ENCODE data around the gene PPP2R5C.

Gene PPP2R5C

GRCh38 chr14:101894365-101895081 is 133.0 kb downstream of the PPP2R5C start:
- DNase-seq = no peak

- no peak for DNase-seq
These were observed 133.7 kb downstream of the PPP2R5C start for GRCh38 chr14:101895256-101895655.

DNA sequence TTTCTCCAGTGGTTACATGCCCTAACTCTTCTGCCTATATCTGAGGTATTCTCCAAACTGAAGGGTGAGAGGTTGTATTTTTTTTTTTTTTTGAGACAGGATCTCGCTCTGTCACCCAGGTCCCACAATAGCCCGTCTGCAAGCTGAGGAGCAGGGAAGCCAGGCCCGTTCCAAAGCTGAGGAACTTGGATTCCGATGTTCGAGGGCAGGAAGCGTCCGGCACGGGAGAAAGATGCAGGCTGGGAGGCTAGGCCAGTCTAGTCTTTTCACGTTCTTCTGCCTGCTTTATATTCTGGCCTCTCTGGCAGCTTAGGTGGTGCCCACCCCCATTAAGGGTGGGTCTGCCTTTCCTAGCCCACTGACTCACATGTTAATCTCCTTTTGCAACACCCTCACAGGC is 135.8 kb downstream of the PPP2R5C start:
- DNase-seq = no peak

- no peak for DNase-seq
These were observed 136.9 kb downstream of the PPP2R5C start for GRCh38 chr14:101898416-101898815.

DNA sequence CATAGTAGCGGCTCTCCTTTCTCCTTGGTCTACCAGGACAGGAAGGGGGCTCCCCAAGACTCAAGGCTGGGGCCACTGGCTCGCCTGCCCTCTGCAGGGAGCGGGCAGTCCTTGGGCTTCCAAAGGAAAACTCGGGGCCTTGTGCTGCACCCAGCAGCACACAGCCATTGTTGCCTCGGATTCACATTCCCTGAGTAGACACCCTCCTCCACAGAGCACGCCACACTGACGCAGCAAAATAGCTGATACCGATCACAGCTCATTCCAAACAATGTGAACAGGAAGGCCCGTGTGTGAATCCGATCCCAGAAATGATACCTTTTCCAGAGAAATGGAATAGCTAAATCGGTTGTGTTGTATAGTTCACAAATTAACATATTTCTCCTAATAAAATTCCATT is 137.8 kb downstream of the PPP2R5C start:
- no peak for DNase-seq

- DNase-seq = no peak
These were observed 138.7 kb downstream of the PPP2R5C start for GRCh38 chr14:101900253-101900652.

DNA sequence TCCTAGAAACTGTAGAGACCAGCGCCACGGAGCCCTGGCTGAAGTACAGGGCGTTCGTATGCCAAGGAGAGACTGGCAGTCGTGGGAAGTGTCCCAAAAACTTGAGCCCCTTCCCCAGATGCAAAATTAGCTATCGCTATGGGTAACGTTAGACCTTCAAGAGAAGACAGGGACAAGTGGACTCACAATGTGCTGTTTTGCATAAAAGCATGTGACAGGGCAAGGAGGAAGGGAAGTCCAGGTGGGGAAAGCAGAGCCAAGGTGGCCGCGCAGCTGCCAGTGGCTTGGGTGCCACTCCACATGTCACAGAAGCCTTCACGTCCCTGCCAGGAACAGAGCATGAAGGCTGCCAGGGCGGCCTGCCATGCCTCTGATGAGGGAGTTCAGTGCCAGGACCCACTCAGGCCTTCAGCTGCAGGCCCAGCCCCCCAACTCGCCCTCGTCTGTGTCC is 141.6 kb downstream of the PPP2R5C start:
- DNase-seq = no peak

- no peak for DNase-seq
These were observed 144.1 kb downstream of the PPP2R5C start for GRCh38 chr14:101905614-101906013.

- DNase-seq = no peak
These were observed 145.1 kb downstream of the PPP2R5C start for GRCh38 chr14:101906645-101907044.

DNA sequence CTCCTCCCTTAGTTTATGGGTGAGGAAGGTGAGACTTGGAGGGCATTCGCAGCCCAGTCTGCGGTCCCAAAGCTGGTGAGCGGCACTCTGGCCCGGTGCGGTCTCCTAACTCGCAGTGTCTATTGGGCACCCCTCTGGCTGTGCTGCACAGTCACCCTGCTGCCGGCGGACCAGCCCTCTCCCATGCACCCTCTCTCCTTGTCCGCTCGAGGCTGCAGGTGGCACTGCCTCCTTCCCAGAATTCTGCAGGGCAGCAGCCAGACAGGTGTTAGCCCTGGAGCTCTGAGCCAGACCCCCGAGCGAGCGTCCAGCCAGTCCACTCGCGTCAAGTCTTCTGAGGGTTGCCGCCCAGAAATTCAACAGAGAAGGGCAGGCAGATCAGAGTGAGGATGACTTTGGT is 146.1 kb downstream of the PPP2R5C start:
- no peak for DNase-seq

DNA sequence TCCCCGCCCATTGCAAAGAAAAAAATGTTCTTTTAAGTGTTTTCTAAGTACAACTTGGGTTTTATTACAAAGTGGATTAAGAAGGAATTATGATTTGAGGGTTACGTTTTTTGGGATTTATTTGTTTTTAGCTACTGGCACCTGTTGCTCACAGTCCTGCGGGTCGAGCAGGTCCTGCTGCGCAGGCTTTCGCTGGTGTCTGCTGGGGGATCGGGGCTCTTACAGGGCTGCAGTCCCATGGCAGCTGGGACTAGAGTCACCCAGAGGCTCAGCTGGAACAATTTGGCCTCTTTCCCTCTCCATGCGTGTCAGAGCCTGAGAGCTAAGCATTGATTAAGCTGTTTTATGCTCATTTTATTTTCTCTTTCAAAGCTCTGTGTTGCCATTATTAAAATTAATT is 147.3 kb downstream of the PPP2R5C start:
- DNase-seq = no peak

GRCh38 chr14:101909371-101910096 is 148.0 kb downstream of the PPP2R5C start:
- no peak for DNase-seq

DNA sequence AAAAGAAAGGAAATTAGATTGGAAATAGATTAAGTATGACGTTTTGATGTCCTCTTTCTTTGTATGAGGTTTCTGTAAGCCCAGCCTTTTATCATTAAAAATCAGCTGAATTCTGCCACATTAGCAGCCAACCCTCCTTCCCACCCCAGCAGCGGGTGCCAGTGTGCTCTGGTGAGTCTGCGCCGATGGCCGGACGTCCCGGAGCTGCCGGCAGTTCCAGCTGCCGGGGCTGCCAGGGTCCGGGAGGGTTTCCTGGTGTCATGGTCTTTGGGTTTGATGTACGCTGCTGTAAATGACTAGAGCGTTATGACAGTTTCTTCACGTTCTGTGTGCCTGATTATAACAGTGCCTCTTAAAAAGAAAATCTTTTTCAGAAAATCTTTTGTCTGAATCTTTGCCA is 151.3 kb downstream of the PPP2R5C start:
- no peak for DNase-seq

DNA sequence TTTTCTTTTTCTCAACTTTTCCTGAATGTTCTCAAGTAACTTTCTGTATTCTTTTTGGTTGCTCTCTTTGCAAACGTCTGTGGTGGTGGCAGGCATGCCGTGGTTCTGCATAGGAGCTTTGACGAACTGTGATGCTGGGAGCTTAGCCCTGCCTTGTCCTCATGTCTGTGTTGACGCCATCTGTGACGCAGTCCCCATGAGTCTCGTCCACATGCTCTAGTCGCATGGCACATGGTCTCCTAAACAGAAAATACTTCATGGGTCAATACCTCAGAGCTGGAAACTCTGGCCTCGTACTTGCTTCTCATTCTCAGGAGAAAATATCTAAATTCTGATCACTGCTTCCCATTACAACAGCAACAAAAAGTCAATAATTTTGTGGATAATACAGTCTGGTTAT is 152.6 kb downstream of the PPP2R5C start:
- no peak for DNase-seq

DNA sequence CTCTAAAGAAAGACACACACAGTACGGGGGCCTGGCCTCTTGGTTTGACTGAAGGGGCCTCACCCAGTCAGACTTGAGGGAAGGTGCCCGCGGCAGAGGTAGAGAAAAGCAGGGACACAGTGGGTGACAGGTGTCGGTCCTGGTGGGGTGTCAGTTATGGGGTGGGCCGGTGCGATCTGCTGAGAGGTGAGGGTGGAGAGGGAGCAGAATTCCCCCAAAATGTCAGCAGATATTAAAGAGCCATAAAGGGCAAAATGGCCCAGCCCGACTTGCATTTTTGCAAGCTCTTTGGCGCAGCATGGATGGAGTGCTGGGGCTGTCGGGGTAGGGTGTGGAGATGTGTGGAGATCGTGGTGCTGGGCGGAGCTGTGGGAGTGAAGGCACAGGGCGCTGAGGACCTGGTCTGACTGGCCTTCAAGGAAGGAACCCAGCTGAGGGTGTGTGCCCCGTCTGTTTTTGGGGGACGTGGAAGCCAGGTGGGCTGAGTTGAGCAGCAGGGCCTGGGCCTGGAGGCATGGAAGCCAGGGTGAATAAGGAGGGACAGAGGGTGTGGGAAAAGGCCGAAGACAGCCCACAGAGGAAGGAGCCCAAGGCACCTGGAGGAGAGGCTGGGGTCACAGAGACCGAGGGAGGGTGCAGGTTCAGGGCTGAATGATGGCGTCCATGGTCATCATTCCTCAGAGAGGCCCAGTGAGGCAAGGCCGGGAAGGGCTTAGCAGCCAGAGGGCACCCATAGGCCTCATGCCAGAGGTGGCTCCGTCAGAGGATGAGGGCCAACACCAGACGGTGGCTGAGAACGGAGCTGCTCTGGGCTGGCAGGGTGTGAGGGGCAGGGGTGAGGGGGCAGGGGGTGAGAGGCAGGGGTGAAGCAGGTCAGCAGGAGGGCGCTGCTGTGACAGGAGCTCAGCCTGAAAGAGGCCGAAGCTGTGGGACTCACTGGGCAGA is 154.6 kb downstream of the PPP2R5C start:
- DNase-seq = no peak

DNA sequence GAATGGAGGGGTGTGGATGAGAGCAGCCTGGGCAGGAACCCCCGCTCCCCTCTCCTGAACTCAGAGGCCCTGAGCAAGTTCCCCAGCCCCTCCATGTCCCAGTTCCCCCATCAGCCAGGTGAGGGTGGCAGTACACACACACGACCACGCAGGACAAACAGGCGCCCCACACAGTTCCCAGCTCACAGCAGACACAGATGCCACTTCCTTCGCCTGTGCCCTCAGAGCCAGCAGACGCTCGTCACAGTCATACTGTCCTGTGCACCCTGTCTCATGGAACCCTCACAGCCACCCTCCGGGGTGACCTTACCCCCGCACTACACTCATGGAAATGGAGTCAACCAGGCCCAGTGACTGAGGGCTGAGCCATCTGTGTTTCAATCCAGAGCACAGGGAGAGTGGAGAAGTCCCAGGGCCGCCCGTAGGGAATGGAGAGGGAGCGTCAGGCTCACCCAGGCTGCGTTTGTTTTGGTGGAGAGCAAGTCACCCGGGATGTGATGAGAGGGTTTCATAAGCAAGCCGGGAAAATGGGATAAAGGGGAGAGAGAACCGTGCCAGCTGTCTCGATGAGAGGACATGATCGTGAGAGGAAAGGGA is 155.4 kb downstream of the PPP2R5C start:
- no peak for DNase-seq

GRCh38 chr14:101917413-101918017 is 156.0 kb downstream of the PPP2R5C start:
- no peak for DNase-seq

DNA sequence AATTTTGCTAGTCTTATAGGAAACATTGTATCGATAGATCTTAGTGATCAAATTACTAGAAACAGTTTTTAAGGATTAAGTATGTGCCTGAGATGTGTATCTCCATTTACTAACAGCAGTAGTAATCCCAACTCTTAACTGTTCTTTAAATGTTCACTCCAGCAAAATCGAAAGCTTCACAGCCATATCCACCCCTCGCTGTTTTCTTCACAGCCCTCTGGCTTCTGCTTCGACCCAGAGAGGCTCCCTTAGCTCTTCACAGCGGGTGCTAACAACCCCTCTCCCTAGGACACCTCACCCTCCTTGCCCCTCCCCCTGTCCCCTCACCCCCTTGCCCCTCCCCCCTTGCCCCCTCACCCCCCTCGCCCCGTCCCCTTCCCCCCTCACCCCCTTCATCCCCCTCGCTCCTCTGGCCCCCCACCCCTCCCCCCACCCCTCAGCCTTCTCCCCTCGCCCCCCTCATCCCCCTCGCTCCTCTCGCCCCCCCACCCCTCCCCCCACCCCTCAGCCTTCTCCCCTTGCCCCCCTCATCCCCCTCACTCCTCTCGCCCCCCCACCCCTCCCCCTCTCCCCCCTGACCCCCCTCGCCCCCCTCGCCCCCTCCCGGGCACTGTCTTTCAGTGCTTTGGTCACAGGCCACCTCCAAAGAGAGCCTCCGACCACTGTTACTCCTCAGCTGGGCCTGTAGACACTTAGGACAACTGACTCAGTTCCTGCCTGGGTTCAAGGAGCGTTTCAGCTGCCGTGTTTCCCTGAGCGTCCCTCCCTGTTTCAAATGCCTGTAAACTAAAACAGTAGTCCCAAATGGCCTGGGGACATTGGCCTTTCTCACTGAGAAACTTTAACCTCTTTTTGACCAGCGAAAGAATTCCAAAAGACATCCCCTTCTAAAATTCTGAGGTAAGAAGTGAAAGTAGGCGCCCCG is 156.8 kb downstream of the PPP2R5C start:
- DNase-seq = no peak

DNA sequence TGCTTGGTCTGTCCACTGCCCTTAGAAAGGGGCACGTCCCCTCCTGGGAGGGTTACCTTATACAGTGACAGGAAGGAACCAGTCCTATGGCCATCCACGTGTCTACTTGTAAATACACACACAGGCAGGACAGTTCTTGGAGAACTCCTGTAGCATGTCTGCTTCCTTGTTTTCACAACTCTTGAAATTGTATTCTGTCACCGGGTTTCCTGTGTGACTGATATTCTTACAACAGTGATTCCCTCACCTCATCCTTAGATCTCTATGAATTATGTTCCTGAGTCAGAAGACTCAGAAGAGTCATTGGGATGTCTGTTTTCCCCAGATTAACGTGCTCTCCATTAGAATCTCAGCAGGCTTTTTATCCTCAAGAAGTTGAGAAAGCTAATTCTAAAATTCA is 158.8 kb downstream of the PPP2R5C start:
- no peak for DNase-seq

- no peak for DNase-seq
These were observed 161.4 kb downstream of the PPP2R5C start for GRCh38 chr14:101922866-101923265.

DNA sequence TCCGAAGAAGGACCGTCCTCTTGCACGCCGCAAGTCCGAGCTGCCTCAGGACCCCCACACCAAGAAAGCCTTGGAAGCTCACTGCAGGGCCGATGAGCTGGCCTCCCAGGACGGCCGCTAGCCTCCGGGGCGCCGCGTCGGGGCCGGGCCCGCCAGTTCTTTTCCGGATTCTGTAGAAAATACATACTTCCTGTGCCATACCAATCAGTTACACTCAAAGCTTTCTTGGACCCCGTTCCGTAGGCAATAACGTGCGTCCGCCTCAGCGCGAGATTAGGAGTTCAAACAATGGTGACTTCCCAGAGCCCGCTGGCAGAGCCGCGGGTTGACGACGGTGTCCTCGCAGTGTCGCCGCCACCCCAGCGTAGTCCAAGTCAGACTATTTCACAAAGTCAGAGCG is 163.6 kb downstream of the PPP2R5C start:
- DNase-seq = no peak
